ENCODE measurements around the gene GSTT2. TPM values are rescaled to one million over a fixed set of nuclear protein-coding genes. Genes with fewer than 3 reads are reported as not detected.
"Not testable (repeated sequence)": the region's sequence is repeated elsewhere in the genome, so short reads cannot be mapped to it uniquely, and the experiment has no call there.

GSTT2 gene
- total RNA-seq = under 1 TPM in 1 of 2 donors, not detected in 1; 0.75 TPM

DNA sequence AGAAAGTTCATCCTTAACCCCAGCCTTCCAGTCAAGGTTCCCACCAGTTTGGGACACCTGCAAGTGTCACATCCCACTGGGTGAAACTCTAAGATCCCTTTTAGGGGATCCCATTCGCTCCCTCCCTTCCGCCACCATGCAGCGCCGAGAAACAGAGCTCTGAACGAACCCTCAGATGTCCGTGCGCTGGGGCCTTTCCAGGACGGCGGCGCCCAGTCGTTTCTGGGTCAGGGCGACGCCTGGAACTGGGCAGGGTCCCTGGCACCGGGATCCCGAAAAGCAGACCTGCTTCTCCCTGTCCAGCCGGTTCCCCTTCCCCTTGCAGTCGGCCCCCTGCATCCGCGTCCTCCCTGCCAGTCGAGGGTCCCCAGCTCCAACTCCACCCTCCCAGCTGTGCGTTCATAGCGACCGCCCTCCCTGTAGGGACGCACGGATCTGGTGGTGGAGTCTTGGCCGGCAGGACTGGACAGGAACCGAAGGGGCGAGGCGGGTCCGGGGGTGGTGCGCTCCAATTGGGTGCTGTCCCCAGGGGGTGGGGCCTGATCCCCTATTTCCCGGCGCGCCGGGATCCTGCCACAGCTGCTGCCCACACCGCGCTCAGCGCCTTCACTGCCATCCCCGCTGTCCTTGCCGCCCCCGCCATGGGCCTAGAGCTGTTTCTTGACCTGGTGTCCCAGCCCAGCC is at the start of gene GSTT2:
Gene GSTT2, plus strand, starts transcription at position 578 of the 684 bp plus-strand sequence.
- H3K9me3 Mint-ChIP-seq; H3K27ac Mint-ChIP-seq; DNase-seq (ENCODE audit: low spot score in 2 of 2); H3K36me3 Mint-ChIP-seq: not testable (repeated sequence)
- peak; percentile 17 to 63 for ATAC-seq

DNA sequence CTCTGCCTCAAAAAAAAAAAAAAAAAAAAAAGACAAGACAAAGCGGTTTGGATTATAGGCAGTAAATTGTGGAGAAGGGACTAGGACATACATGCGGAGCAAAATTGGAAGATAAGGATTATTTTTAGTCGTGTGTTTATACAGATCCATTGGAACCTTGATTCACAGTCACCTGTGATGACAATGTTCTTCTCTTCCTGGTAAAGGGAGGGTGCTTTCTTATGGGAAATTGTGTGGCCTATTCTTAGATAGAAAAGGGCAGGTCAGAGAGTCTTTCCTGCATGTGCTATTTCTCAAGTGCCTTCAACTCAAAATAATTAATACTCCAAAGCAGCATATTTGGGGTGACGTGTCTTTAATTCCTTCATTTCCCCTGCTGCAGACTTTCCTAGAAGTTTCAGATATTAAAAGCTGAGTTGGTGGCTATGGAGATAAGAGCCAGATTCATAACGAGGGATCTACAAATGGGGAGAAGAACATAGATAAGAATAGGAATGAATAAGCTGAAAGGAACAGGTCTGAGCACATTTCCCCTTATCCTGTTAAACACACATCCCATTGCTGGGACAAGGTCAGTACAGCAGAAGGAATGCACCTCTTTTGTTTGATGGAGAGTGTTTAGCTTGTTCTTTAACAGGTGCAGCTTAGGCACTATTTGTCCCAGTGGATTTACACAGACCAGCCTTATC is 41.5 kb upstream of the GSTT2 start:
- Mint-ChIP-seq H3K36me3 (no peaks in the 10 kb centered on the region), H3K9me3 (no peaks in the 10 kb centered on the region), H3K27ac (no peak overlapping the region)
- no peak for ATAC-seq
- DNase-seq (ENCODE audit: low spot score in 2 of 2) = no peak

DNA sequence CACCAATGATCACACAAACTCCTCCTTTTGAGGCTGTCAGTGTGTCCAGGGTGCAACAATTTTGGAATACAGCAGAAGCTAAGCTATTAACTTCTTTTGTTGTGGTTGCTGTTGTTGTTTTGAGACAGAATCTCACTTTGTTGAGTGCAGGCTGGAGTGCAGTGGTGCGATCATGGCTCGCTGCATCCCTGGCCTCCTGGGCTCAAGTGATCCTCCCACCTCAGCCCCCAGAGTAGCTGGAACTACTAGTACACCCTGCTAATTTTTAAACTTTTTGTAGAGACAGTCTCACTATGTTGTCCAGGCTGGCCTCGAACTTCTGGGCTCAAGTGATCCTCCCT is 40.9 kb upstream of the GSTT2 start:
- Mint-ChIP-seq H3K9me3 (no peaks in the 10 kb centered on the region), H3K36me3 (no peaks in the 10 kb centered on the region), H3K27ac (no peak overlapping the region)
- DNase-seq (ENCODE audit: low spot score in 2 of 2) (no peak), ATAC-seq (no peak)

DNA sequence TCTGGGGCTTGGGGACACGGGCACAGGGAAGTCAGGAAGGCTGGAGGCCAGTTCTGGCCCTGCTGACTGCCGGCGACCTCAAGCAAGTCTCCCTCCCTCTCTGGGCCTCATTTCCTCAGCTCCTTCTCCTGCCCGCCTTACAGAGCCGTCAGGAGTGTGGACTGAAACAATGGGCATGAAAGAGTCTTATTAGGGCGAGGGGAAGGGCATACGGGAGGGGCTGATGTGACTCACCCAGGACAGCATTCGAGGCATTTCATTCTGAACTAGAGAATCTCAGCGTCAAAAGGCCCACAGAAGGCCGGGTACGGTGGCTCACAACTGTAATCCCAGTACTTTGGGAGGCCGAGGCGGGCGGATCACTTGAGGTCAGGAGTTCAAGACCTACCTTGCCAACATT is 39.8 kb upstream of the GSTT2 start:
- DNase-seq (ENCODE audit: low spot score in 2 of 2); H3K36me3 Mint-ChIP-seq; H3K9me3 Mint-ChIP-seq; H3K27ac Mint-ChIP-seq; ATAC-seq: not testable (repeated sequence)

GRCh38 chr22:23947391-23947790 is 32.5 kb upstream of the GSTT2 start:
- H3K36me3 Mint-ChIP-seq; DNase-seq (ENCODE audit: low spot score in 2 of 2); H3K9me3 Mint-ChIP-seq; H3K27ac Mint-ChIP-seq: not testable (repeated sequence)
- ATAC-seq = peak in 1 of 2 donors; percentile 50

DNA sequence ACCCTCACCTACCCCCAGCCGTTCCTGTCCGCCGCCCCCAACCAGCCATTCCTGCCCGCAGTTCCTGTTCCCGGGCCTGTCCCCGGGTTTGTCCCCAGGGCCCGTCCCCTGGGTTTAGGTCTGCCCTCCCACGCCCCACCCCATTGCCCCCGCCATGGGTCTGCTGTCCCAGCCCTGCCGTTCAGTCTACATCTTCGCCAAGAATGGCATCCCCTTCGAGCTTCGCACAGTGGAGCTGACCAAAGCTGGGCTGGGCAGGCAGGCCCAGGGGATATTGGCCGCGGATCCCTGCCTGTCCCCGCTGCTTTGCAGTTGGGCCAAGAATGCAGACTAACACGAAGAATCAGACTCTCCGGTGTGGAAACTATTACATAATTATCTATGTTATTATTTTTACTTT is 30.2 kb upstream of the GSTT2 start:
- not testable (repeated sequence) for H3K27ac Mint-ChIP-seq; DNase-seq (ENCODE audit: low spot score in 2 of 2); ATAC-seq; H3K9me3 Mint-ChIP-seq; H3K36me3 Mint-ChIP-seq

DNA sequence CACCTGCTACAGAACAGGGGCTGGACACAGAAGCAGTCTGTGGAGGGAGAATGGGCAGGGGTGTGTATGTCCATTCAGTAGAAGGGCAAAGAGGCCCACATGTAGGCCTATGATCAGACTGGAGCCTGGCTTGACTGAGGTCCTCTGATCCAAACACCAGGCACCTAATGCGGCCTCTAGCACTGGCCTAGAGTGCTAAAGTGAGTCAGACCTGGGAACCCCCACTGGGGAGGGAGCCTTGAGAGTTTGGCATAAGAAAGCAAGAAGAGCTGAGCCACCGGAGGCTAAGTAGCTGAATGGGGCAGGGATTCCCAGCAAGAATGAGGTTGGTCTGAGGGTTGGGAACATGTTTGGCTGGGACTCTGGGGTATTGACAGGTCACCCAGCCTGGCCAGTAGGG is 28.6 kb upstream of the GSTT2 start:
- not testable (repeated sequence) for H3K36me3 Mint-ChIP-seq; H3K27ac Mint-ChIP-seq; H3K9me3 Mint-ChIP-seq; DNase-seq (ENCODE audit: low spot score in 2 of 2)
- peak in 1 of 2 donors; percentile 24 for ATAC-seq

DNA sequence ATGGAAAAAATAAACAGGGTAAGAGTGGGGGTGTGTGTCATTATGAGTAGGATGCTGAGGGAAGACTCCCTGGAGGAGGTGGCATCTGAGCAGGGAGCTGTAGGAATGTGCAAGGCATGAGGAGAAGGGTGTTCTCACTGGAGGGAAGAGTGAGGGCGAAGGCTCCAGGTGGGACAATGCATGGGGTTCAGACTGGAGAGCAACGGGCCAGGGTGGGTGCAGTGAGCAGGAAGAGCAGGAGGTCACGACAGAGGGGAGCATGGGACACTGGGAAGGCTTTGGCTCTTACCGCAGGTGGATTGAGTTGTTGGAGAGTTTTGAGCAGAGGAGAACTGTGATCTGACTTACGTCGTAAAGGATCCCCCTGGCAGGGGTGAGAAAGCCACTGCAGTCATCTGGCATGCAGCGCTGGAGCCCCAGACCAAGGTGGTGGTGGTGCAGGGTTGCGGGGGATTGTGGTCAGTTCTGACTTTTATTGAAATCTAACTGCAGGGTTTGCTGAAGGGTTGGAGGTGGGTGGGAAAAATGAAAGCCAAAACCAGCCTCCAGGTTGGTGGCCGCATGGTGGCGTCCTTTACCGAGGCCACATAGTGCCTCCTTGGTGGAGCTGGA is 27.0 kb upstream of the GSTT2 start:
- H3K36me3 Mint-ChIP-seq; ATAC-seq; DNase-seq (ENCODE audit: low spot score in 2 of 2); H3K9me3 Mint-ChIP-seq: not testable (repeated sequence)
- peak overlapping the region in 1 of 2 donors; percentile 1 for H3K27ac Mint-ChIP-seq

GRCh38 chr22:23953485-23953884 is 26.4 kb upstream of the GSTT2 start:
- H3K9me3 Mint-ChIP-seq; H3K36me3 Mint-ChIP-seq; H3K27ac Mint-ChIP-seq; DNase-seq (ENCODE audit: low spot score in 2 of 2); ATAC-seq: not testable (repeated sequence)

GRCh38 chr22:23954193-23954990 is 25.5 kb upstream of the GSTT2 start:
- H3K36me3 Mint-ChIP-seq; ATAC-seq; H3K27ac Mint-ChIP-seq; DNase-seq (ENCODE audit: low spot score in 2 of 2); H3K9me3 Mint-ChIP-seq: not testable (repeated sequence)

GRCh38 chr22:23954991-23955305 is 25.0 kb upstream of the GSTT2 start:
- DNase-seq (ENCODE audit: low spot score in 2 of 2); ATAC-seq; H3K36me3 Mint-ChIP-seq; H3K9me3 Mint-ChIP-seq; H3K27ac Mint-ChIP-seq: not testable (repeated sequence)

DNA sequence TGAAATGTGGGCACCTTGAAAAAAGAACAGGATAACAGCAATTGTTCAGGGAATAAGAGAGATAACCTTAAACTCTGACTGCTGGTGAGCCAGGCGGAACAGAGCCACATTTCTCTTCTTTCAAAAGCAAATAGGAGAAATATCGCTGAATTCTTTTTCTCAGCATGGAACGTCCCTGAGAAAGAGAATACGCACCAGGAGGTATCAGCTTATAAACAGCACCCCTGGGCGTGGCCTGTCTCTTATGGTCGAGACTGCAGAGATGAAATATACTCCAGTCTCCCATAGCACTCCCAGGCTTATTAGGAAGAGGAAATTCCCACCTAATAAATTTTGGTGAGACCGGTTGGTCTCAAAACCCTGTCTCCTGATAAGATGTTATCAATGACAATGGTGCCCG is 24.0 kb upstream of the GSTT2 start:
- H3K36me3 Mint-ChIP-seq; H3K9me3 Mint-ChIP-seq; DNase-seq (ENCODE audit: low spot score in 2 of 2); ATAC-seq; H3K27ac Mint-ChIP-seq: not testable (repeated sequence)

- ATAC-seq = peak; percentile 88 to 94
- not testable (repeated sequence) for H3K9me3 Mint-ChIP-seq, H3K36me3 Mint-ChIP-seq, H3K27ac Mint-ChIP-seq
- peak in 1 of 2 donors; percentile 86 for DNase-seq (ENCODE audit: low spot score in 2 of 2)
Observed at GRCh38 chr22:23956301-23956900, 23.5 kb upstream of the GSTT2 start.

DNA sequence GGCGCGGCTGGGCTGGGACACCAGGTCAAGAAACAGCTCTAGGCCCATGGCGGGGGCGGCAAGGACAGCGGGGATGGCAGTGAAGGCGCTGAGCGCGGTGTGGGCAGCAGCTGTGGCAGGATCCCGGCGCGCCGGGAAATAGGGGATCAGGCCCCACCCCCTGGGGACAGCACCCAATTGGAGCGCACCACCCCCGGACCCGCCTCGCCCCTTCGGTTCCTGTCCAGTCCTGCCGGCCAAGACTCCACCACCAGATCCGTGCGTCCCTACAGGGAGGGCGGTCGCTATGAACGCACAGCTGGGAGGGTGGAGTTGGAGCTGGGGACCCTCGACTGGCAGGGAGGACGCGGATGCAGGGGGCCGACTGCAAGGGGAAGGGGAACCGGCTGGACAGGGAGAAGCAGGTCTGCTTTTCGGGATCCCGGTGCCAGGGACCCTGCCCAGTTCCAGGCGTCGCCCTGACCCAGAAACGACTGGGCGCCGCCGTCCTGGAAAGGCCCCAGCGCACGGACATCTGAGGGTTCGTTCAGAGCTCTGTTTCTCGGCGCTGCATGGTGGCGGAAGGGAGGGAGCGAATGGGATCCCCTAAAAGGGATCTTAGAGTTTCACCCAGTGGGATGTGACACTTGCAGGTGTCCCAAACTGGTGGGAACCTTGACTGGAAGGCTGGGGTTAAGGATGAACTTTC is 18.7 kb upstream of the GSTT2 start, which contains the start of gene GSTT2B:
Gene GSTT2B, minus strand, starts transcription at position 112 of the 688 bp plus-strand sequence. Its CDS starts 64 bp downstream, at position 48.
- peak; percentile 26 to 50 for ATAC-seq
- H3K27ac Mint-ChIP-seq; H3K9me3 Mint-ChIP-seq; H3K36me3 Mint-ChIP-seq; DNase-seq (ENCODE audit: low spot score in 2 of 2): not testable (repeated sequence)

DNA sequence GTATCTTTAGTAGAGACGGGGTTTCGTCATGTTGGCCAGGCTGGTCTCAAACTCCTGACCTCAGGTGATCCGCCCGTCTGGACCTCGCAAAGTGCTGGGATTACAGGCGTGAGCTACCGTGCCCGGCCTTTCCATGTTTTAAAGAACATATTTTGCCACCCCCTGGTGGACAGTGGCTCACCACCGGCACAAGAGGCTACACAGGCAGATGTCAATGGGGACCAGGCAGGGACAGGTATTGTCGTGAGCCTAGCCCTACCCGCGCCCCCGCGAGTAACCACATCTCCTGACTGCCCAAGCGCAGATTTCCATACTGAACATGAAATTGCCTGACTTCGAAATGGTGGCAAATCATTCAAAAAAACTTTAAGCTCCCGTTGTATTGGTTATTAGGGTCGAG is 13.8 kb upstream of the GSTT2 start:
- H3K9me3 Mint-ChIP-seq; DNase-seq (ENCODE audit: low spot score in 2 of 2); H3K27ac Mint-ChIP-seq: not testable (repeated sequence)
- ATAC-seq = peak; percentile 35 to 41
- peaks cover 9 to 21% of the 10 kb centered on the region in 2 donors for H3K36me3 Mint-ChIP-seq

DNA sequence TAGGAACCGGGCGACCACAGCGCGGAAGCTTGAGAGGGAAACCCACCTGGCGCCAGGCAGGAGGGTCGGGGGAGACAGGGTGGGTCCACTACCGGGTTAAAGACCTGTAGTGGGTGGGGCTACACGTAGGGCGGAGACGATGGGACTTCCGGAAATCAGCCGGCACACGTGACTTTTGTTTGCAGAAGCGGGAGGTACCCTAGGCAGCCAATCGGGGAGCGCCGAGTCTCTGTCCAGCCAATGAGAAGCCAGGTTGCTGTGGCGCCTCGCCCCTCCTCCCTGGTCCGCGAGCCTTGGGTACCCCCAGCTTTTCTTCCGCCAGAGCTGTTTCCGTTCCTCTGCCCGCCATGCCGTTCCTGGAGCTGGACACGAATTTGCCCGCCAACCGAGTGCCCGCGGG is 13.4 kb upstream of the GSTT2 start, which contains the start of gene DDTL:
Gene DDTL, plus strand, starts transcription at position 321 of the 400 bp plus-strand sequence. Its CDS starts 27 bp downstream, at position 348.
- H3K9me3 Mint-ChIP-seq; H3K27ac Mint-ChIP-seq; DNase-seq (ENCODE audit: low spot score in 2 of 2): not testable (repeated sequence)
- H3K36me3 Mint-ChIP-seq = peaks cover 9 to 26% of the 10 kb centered on the region in 2 donors
- peak; percentile 98 for ATAC-seq

All from activated naive CD4-positive, alpha-beta T cell treated with anti-CD3 and anti-CD28 coated beads, Interleukin-2, amount 50 U/mL, for 72 hours (primary cell).